AG09319 (cell line): ENCODE measurements around the gene COL28A1.

ENCODE experiments used
- DNase-seq: peaks from one replicate; pipeline ENCODE4 v3.0.0-alpha.2; 2010; ENCODE audit warnings: low read depth; ENCODE audit errors: extremely low read depth
- CTCF ChIP-seq: IDR thresholded peaks from 2 replicates; pipeline ENCODE4 v1.5.1; 2011; ENCODE audit warnings: low read depth, mild to moderate bottlenecking, inconsistent platforms, low read length, moderate library complexity

The COL28A1 gene

GRCh38 chr7:7550663-7551062 is 15.0 kb upstream of the COL28A1 start:
- TF ChIP-seq CTCF = no peak
- DNase-seq = no peak

DNA sequence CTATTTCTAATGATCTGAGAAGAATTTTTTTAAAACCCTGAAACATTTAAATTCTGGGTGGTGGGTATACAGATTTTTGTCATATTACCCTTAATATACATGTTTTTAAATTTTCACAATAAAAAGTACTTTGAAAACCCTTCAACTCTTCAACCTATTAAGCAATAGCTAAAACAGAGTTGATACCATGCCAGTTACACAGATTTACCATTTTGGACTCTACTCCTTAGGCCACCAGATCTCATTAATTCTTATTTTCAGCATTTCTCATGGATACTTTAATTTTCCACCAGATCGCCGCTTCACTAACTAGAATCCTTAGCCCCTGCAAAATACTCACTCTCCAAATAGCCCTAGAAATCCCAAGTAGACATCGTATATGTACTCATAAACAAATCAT is 12.7 kb upstream of the COL28A1 start:
- TF ChIP-seq CTCF = no peak
- DNase-seq = no peak

GRCh38 chr7:7542251-7542835 is 6.7 kb upstream of the COL28A1 start:
- no peak for DNase-seq
- TF ChIP-seq CTCF = no peak

GRCh38 chr7:7539711-7540110 is 4.0 kb upstream of the COL28A1 start:
- DNase-seq = no peak
- TF ChIP-seq CTCF = no peak

GRCh38 chr7:7539152-7539551 is 3.5 kb upstream of the COL28A1 start:
- no peak for DNase-seq
- TF ChIP-seq CTCF = no peak

- no peak for DNase-seq
- no peak for TF ChIP-seq CTCF
Measured at GRCh38 chr7:7537711-7538110, 2.0 kb upstream of the COL28A1 start.

DNA sequence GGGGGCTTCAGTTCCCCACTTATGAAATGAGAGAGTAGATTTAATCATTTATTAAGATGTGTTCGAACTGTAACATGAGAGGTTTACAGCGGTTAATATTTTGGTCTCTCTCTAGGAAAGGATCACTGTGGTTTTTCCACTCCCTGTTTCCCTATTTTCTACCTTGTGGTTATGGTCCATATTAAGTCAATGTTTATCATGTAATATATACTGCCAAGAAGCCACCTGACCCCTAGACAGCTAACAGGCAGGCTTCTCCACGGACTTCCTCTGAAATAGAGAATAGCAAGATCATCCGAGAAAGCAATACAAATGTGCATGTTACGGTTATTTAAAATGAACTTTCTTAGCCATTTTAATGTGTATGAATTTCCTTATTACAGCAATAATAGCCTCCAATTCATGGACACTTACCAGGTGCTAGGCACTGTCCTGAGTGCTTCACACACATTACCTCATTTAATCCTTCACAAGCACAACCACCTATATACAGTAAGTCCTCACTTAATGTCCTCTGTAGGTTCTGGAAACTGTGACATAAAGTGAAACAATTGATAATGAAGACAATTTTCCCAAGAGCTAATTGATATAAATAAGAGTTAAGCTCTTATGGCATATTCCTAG is 835 bp upstream of the COL28A1 start:
- TF ChIP-seq CTCF = no peak
- no peak for DNase-seq
